GM21515 (cell line): ENCODE results near the gene DLG2.
A peak's percentile ranks its signal among the peaks of the same experiment; 100 is the strongest.

ENCODE experiments used
- ATAC-seq: cut with Tn5 transposase; IDR thresholded peaks from one replicate; pipeline ENCODE4 v1.9.1; 2021; ENCODE audit not compliant: unreplicated experiment

Gene DLG2

GRCh38 chr11:84532364-84532763 lies 1094.8 kb downstream of the DLG2 start:
- no peak for ATAC-seq

GRCh38 chr11:84526250-84526649 lies 1100.9 kb downstream of the DLG2 start:
- ATAC-seq, result no peak

GRCh38 chr11:84524422-84525051 lies 1102.6 kb downstream of the DLG2 start:
- ATAC-seq, result no peak

- no peak for ATAC-seq
Measured at GRCh38 chr11:84522331-84522730, 1104.8 kb downstream of the DLG2 start.

GRCh38 chr11:84518631-84519183 lies 1108.4 kb downstream of the DLG2 start:
- ATAC-seq, result no peak

GRCh38 chr11:84514436-84514835 lies 1112.7 kb downstream of the DLG2 start:
- no peak for ATAC-seq

GRCh38 chr11:84503503-84503902 lies 1123.6 kb downstream of the DLG2 start:
- no peak for ATAC-seq

- no peak for ATAC-seq
Measured at GRCh38 chr11:84501750-84502149, 1125.4 kb downstream of the DLG2 start.

- ATAC-seq, result no peak
Measured at GRCh38 chr11:84497981-84498411, 1129.1 kb downstream of the DLG2 start.

- ATAC-seq, result no peak
Measured at GRCh38 chr11:84497181-84497580, 1130.0 kb downstream of the DLG2 start.

GRCh38 chr11:84496122-84496521 lies 1131.0 kb downstream of the DLG2 start:
- ATAC-seq, result no peak

GRCh38 chr11:84480131-84480530 lies 1147.0 kb downstream of the DLG2 start:
- no peak for ATAC-seq

GRCh38 chr11:84476581-84476980 lies 1150.6 kb downstream of the DLG2 start:
- ATAC-seq, result no peak

GRCh38 chr11:84471501-84471900 lies 1155.6 kb downstream of the DLG2 start:
- ATAC-seq, result no peak

- ATAC-seq, result no peak
Measured at GRCh38 chr11:84468235-84468634, 1158.9 kb downstream of the DLG2 start.

- no peak for ATAC-seq
Measured at GRCh38 chr11:84465040-84465439, 1162.1 kb downstream of the DLG2 start.

GRCh38 chr11:84455691-84456090 lies 1171.5 kb downstream of the DLG2 start:
- ATAC-seq, result no peak

GRCh38 chr11:84452211-84452610 lies 1174.9 kb downstream of the DLG2 start:
- ATAC-seq, result no peak

- ATAC-seq, result no peak
Measured at GRCh38 chr11:84438565-84438964, 1188.6 kb downstream of the DLG2 start.

GRCh38 chr11:84437071-84437980 lies 1189.8 kb downstream of the DLG2 start:
- peak; percentile 95 for ATAC-seq

GRCh38 chr11:84430661-84431060 lies 1196.5 kb downstream of the DLG2 start:
- ATAC-seq, result no peak

- ATAC-seq, result no peak
Measured at GRCh38 chr11:84425673-84426072, 1201.5 kb downstream of the DLG2 start.
